HG03439 (cell line): ENCODE measurements around the gene TTLL12.

ENCODE experiments used
- ATAC-seq: cut with Tn5 transposase; IDR thresholded peaks from one replicate; pipeline ENCODE4 v1.9.1; 2021; ENCODE audit warnings: mild to moderate bottlenecking, moderate library complexity; ENCODE audit not compliant: unreplicated experiment

TTLL12 gene

DNA sequence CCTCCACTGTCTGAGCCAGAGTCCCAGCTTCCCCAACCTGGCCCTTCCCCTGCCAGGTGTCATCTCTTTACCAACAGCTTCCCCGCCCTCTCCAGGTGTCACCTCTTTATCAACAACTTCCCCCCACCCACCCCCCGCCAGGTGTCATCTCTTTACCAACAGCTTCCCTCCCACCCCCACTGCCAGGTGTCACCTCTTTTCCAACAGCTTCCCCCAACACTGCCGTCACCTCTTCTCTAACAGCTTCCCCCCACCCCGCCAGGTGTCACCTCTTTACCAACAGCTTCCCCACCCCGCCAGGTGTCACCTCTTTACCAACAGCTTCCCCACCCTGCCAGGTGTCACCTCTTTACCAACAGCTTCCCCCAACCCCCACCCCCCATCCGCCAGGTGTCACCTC lies 29.8 kb upstream of the TTLL12 start:
- ATAC-seq, result no peak

- no peak for ATAC-seq
Measured at GRCh38 chr22:43213962-43214361, 27.0 kb upstream of the TTLL12 start.

DNA sequence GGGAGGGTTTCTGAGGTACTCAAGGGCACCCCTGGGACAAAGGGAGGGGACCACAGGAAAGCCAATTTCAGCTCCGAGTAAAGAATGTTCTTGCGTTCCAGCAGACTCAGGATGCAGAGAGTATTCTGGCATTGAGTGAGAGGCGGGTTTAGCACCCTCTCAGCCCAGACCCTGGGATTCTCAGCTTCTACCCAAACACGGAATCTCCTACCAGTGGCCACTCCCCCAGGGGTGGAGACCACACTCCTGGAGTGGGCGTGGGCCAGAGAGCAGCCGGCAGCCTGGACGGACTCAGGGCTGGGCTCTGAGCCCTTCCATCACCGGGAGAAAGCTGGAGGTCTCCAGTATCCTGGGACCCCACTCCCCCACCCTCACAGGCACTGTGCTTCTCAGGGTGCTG lies 26.1 kb upstream of the TTLL12 start:
- no peak for ATAC-seq

GRCh38 chr22:43212434-43212952 lies 25.6 kb upstream of the TTLL12 start:
- ATAC-seq, result no peak

GRCh38 chr22:43211941-43212433 lies 25.1 kb upstream of the TTLL12 start:
- no peak for ATAC-seq

GRCh38 chr22:43210631-43211515 lies 23.9 kb upstream of the TTLL12 start:
- no peak for ATAC-seq

- ATAC-seq, result no peak
Measured at GRCh38 chr22:43209971-43210370, 23.0 kb upstream of the TTLL12 start.

DNA sequence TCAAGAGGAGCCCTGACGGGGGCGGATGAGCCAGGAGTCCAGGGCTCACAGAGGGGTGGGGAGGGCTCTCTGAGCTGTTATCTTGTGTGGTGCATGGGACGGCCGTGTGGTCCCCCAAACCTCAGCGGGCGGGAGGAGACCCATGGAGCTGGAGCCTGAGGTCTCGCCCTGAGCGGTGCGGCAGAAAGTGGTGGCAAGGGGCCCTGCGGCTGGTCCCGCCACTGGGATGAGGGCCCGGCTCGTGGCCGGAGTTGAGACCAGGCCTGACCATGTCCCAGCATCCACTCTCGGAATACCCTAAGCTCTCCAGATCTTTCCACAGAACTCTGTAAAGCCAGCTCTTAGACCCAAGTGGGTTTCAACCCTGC lies 22.6 kb upstream of the TTLL12 start:
- no peak for ATAC-seq

GRCh38 chr22:43208703-43209522 lies 22.0 kb upstream of the TTLL12 start:
- no peak for ATAC-seq

DNA sequence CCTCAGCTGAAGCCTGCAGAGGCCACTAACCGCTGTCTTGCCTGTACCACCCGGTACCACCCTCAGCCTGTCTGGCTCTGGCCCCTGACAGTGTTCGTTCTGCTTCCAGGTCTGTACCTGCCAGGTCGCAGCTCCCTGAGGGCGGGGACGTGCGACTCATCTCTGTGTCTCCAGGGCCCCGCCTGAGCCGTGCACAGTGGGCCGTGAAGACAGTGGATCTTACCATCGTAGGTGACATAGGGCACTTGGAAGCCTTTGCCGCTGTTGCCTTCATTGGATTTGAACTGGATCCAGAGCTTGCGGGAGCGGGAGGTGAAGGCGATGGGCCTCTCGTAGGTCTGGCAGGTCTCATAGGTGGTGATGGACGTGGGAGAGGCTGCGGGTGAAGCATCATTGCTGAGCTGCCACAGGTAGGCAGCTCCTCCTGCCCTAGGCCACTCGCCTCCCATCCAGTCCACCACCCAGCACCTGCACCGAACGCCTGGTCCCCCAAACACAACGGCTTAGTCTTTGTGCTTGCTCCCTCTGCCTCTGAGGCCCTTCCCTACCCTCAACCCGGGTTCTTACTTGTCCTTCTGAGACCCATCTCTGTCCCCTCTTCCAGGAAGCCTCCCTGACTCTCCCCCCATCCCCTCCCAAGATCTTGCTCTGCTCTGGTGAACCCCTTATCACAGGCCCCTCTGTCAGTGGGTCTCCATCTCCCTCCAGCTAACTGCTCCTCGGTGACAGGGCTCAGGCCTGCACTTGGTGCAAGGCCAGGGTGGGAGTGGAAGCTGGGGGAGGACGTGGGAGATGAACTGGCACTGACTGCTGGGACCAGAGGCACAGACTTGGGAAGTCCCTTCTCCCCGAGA lies 21.1 kb upstream of the TTLL12 start:
- ATAC-seq, result no peak

DNA sequence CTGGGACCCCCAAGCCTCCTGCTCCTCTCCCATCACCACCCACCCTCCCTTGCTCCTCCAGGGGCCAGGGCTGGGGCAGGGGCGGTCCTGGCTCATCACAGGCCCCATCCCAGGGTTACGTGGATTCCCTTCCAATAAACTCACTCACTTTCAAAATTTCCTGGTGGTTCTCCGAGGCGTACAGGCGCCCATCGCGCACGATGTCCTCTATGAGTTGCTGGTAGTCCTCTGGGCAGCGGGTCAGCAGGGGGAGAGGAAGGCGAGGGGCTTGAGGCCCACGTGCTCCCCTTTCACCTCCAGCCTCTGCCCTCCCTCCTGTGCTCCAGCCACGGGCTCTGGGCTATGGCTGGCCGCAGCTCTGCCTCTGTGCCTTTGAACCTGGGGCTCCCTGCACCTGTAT lies 20.5 kb upstream of the TTLL12 start:
- ATAC-seq, result no peak

- no peak for ATAC-seq
Measured at GRCh38 chr22:43206509-43207161, 19.7 kb upstream of the TTLL12 start.

GRCh38 chr22:43205748-43206508 lies 19.0 kb upstream of the TTLL12 start:
- ATAC-seq, result no peak

- ATAC-seq, result no peak
Measured at GRCh38 chr22:43205261-43205691, 18.3 kb upstream of the TTLL12 start.

DNA sequence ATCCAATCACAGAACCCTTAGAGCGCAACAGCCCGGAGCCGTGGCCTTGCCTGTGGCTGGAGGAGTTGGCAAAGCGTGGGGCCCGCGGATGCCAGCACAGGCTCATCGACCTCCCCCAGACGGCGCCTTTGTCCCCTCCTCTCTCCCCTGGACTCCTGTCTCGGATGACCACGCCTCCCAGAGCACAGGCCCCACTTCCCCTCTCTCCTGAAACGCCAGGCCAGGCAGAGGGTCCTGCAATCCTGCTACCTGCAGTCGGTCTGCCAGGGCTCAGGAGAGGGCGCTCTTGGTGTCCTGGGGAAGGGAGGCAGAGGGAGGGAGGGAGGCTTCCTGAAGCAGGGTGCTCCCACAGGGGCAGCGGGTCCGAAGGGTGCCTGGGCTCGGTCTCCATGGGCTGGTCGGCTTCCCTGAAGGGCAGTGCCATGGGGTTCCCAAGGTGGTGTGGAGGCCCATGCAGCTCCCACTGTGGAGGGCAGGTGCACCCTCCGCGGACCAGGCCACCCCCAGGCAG lies 16.6 kb upstream of the TTLL12 start:
- no peak for ATAC-seq

GRCh38 chr22:43202756-43203410 lies 15.9 kb upstream of the TTLL12 start:
- ATAC-seq, result no peak

GRCh38 chr22:43202326-43202725 lies 15.4 kb upstream of the TTLL12 start:
- no peak for ATAC-seq

GRCh38 chr22:43201486-43202219 lies 14.7 kb upstream of the TTLL12 start:
- ATAC-seq, result no peak
